Stomach (tissue), 9 donors: Measurements from ENCODE around the gene GORASP1. TPM values are rescaled to one million over a fixed set of nuclear protein-coding genes. Genes with fewer than 3 reads are reported as not detected.

ENCODE experiments used
- DNase-seq, 2 donors: peaks; one replicate each; pipeline versions ENCODE4 v3.0.0 to v3.0.0-alpha.2; 2013 to 2019
- H3K27ac ChIP-seq, 5 donors: fragments of 200-600 bp in 4 of 5; sonication (generic) in 4 of 5; one replicate each; pipeline ENCODE4 v1.5.1; 2013 to 2019; ENCODE audit warnings: mild to moderate bottlenecking in 1 of 5, moderate library complexity in 1 of 5
- H3K27me3 ChIP-seq, 3 donors: fragments of 200-600 bp; sonication (generic); one replicate each; pipeline ENCODE4 v1.5.1; 2017 to 2019; ENCODE audit warnings: mixed run types in 1 of 3
- H3K36me3 ChIP-seq, 4 donors: fragments of 200-600 bp; sonication (generic); 1 replicate in 3 of 4; 2 replicates in 1 of 4; pipeline ENCODE4 v1.5.1; 2016 to 2019
- H3K4me1 ChIP-seq, 4 donors: fragments of 200-600 bp; sonication (generic); one replicate each; pipeline ENCODE4 v1.5.1; 2016 to 2019
- H3K4me3 ChIP-seq, 4 donors: fragments of 200-600 bp; sonication (generic) in 3 of 4; one replicate each; pipeline ENCODE4 v1.5.1; 2016 to 2019; ENCODE audit warnings: mild to moderate bottlenecking in 1 of 4
- H3K9me3 ChIP-seq, 4 donors: fragments of 200-600 bp; sonication (generic); one replicate each; pipeline ENCODE4 v1.5.1; 2016 to 2019
- EP300 ChIP-seq: sonication (generic); formaldehyde crosslinking; IDR thresholded peaks from one replicate; pipeline ENCODE4 v1.6.1; 2017; ENCODE audit warnings: antibody characterized with exemption
- POLR2A ChIP-seq, 4 donors: fragments of 450-650 bp; IDR thresholded peaks; one replicate each; pipeline ENCODE4 v1.6.1; 2016; ENCODE audit warnings: antibody characterized with exemption in 4 of 4, control low read depth in 2 of 4, mild to moderate bottlenecking in 1 of 4, moderate library complexity in 1 of 4
- POLR2AphosphoS5 ChIP-seq, 3 donors: sonication (generic); formaldehyde crosslinking; IDR thresholded peaks; one replicate each; pipeline ENCODE4 v1.6.1; 2016; ENCODE audit warnings: antibody characterized with exemption in 3 of 3
- WGBS, 5 donors: extraction: QIAGEN DNeasy Blood & Tissue Kit in 3 of 5; methylation state at CpG; one replicate each; pipeline versions ENCODE4 v1.1.5 to v1.1.7; 2013 to 2018; 5-methylcytosine and 5-hydroxymethylcytosine counted together
- intact Hi-C: fragments of 100-400 bp; cut with DNase I; formaldehyde crosslinking; loops from one replicate; pipeline ENCODE4 v1.15.1; 2023; ENCODE audit warnings: low total_unique reads
- polyA plus RNA-seq, 3 donors: library from polyadenylated mRNA; stranded (reverse); fragments of 200-250 nt; gene quantifications; one replicate each; pipeline ENCODE4 v1.2.3, GENCODE V29; 2013
- total RNA-seq, 5 donors: library from RNA; depleted of rRNA; stranded (reverse); fragments of >200 nt; gene quantifications; one replicate each; pipeline versions ENCODE4 v1.1.0 to v1.2.3, GENCODE V29; 2014 to 2016
- TF ChIP-seq, protein P1 (sequence below), 7 experiments: fragments of 450-650 bp in 4 of 7; fragments of 200-600 bp in 3 of 7; sonication (generic) in 3 of 7; IDR thresholded peaks; one replicate each; pipeline ENCODE4 v1.5.1; 2016 to 2019; ENCODE audit warnings: antibody characterized with exemption in 7 of 7, control low read depth in 2 of 7, mild to moderate bottlenecking in 1 of 7
- donor health status: healthy with polysubstance abuse.
- donor health status: Bipolar disorder and iron deficiency.
- donor health status: healthy.

Gene GORASP1
- total and polyA plus RNA-seq, 8 donors: 9.3 to 68.7 (median 42.5) TPM

DNA sequence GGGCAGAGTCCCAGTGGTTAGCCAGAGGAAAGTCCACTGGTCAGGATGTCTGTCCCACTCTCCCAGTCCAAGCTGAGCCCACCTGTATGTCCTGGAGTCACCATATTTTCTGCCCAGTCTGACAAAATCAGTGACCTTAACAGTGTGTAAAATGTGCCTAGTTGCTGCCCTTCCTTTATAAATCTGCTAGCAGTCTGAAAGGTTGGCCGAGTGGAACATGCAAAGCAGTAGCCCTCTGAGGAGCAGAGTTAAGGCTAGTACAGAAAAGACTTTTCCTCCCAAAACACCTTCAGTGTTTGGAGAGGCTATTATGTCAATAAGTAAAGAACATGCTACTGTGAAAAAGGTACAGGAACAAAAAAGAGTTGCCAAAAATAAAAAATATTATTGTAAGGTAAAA lies 15.4 kb upstream of the GORASP1 start:
- Histone ChIP-seq H3K4me3 (no peak overlapping the region), H3K4me1 (peaks cover 16 to 23% (median 18%) of the 10 kb centered on the region in 4 donors), H3K36me3 (peaks cover 0 to 36% (median 24%) of the 10 kb centered on the region in 4 donors), H3K27me3 (no peaks in the 10 kb centered on the region), H3K9me3 (no peaks in the 10 kb centered on the region), H3K27ac (no peak overlapping the region)
- no peak for DNase-seq
- TF ChIP-seq POLR2AphosphoS5 (IDR thresholded peaks at IDR 0.05): no peak
- TF ChIP-seq EP300: no peak
- TF ChIP-seq, protein P1, sequence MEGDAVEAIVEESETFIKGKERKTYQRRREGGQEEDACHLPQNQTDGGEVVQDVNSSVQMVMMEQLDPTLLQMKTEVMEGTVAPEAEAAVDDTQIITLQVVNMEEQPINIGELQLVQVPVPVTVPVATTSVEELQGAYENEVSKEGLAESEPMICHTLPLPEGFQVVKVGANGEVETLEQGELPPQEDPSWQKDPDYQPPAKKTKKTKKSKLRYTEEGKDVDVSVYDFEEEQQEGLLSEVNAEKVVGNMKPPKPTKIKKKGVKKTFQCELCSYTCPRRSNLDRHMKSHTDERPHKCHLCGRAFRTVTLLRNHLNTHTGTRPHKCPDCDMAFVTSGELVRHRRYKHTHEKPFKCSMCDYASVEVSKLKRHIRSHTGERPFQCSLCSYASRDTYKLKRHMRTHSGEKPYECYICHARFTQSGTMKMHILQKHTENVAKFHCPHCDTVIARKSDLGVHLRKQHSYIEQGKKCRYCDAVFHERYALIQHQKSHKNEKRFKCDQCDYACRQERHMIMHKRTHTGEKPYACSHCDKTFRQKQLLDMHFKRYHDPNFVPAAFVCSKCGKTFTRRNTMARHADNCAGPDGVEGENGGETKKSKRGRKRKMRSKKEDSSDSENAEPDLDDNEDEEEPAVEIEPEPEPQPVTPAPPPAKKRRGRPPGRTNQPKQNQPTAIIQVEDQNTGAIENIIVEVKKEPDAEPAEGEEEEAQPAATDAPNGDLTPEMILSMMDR (IDR thresholded peaks at IDR 0.05): no peak
- TF ChIP-seq POLR2A (IDR thresholded peaks at IDR 0.05): no peak
- intact Hi-C loops: loop anchor here (5.0 kb wide), 1 partner anchor 169 kb away; no protein-coding TSS in a partner anchor
- WGBS, 5 donors: 70 to 92% (median 84%) methylated on average over 1 of the region's 1 CpG

DNA sequence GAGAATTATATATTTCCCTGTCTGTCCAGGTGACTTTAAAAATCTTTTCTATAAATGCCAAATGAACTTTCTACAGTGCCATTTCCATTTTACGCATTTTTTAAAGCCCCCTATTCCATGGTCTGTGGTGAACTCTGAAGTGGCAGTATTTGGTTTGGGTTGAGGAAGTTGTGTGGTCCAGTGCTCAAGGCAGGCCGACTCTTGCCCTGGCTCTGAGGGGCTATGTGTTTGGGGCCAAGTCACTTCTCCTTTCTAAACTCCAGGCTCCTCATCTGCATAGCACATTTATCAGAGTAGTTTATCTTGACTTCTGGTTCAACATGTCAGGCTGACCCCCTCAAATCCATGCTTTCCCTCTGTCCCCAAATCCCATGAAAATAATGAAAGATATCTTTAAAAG lies 14.2 kb upstream of the GORASP1 start:
- Histone ChIP-seq H3K4me1 (peaks cover 13 to 16% (median 14%) of the 10 kb centered on the region in 4 donors), H3K27me3 (no peaks in the 10 kb centered on the region), H3K36me3 (peaks cover 0 to 44% (median 27%) of the 10 kb centered on the region in 4 donors), H3K9me3 (no peaks in the 10 kb centered on the region), H3K27ac (no peak overlapping the region), H3K4me3 (no peak overlapping the region)
- DNase-seq: no peak
- WGBS, 5 donors: 84 to 93% (median 90%) methylated on average over 2 of the region's 2 CpGs
- intact Hi-C loops: loop anchor here (5.0 kb wide), 1 partner anchor 171 kb away; no protein-coding TSS in a partner anchor
- no peak for TF ChIP-seq POLR2A (IDR thresholded peaks at IDR 0.05)
- no peak for TF ChIP-seq POLR2AphosphoS5 (IDR thresholded peaks at IDR 0.05)

DNA sequence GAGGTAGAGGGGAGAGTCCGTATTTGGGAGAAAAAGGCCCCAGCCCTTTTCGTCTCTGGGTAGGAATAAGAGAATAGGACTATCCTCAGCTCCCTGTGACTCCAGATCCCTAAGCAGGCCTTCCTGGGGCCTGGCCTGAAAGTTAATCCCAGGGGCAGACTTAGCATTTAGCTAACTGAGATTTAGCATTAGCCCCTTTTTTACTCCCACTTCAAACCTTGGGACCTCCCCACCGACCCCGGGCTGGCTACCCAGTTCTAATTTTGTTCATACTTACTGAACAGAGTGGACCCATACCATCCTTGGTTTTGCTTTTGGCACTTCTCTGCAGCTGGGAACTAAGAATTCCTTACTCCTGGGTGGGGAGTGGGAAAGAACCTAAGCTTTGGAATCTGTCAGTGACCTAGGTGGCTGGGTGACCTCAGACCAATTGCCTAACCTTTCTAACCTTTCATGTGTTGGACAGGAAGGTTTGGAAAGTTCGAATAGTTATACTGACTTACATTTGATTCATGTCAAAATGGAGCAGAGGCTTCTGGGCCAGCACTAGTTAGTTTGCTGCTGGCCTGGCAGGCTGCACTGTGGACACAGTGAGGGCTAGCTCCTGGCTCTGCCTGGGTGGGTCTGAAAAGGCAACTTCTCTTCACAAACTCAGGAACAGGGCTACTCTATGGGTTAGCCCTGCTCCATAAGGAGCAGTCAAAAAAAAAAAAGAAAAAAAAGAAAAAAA lies 11.7 kb upstream of the GORASP1 start:
- intact Hi-C loops: no loop called here
- no peak for TF ChIP-seq POLR2AphosphoS5 (IDR thresholded peaks at IDR 0.05)
- TF ChIP-seq, protein P1 (IDR thresholded peaks at IDR 0.05): no peak
- no peak for TF ChIP-seq POLR2A (IDR thresholded peaks at IDR 0.05)
- no peak for TF ChIP-seq EP300
- H3K36me3 ChIP-seq: peaks cover 0 to 44% (median 29%) of the 10 kb centered on the region in 4 donors
- no peak overlapping the region for H3K4me3 ChIP-seq
- no peaks in the 10 kb centered on the region for H3K4me1 ChIP-seq
- H3K27ac ChIP-seq: no peak overlapping the region
- H3K27me3 ChIP-seq: no peaks in the 10 kb centered on the region
- H3K9me3 ChIP-seq: no peaks in the 10 kb centered on the region
- no peak for DNase-seq
- WGBS, 5 donors: 80 to 89% (median 84%) methylated on average over 5 of the region's 5 CpGs

DNA sequence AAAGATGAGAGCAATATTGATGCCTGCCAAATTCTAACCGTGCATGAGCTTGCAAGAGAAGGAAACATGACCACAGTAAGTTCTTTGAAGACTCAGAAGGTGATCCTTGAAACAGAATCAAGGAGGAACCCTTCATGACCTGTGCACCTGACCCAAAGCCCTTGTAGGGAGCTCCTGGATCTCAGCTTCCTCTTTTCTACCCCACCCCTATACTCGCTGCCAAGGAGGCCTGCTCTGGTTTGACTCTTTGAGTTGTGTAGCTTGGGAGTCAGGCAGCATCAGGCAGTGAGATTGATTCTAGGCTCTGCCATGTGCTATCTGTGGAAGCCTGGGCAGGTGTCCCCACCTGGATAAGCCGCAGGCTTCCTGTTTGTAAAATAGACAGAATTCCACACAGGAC lies 10.7 kb upstream of the GORASP1 start:
- Histone ChIP-seq H3K4me1 (no peaks in the 10 kb centered on the region), H3K4me3 (no peak overlapping the region), H3K36me3 (peaks cover 0 to 44% (median 29%) of the 10 kb centered on the region in 4 donors), H3K27ac (no peak overlapping the region), H3K9me3 (no peaks in the 10 kb centered on the region), H3K27me3 (no peaks in the 10 kb centered on the region)
- WGBS, 5 donors: 67 to 83% (median 73%) methylated on average over 3 of the region's 3 CpGs
- DNase-seq: no peak
- intact Hi-C loops: no loop called here
- TF ChIP-seq POLR2AphosphoS5 (IDR thresholded peaks at IDR 0.05) (no peak), POLR2A (IDR thresholded peaks at IDR 0.05) (no peak), EP300 (no peak)
- TF ChIP-seq, protein P1 (IDR thresholded peaks at IDR 0.05): no peak

DNA sequence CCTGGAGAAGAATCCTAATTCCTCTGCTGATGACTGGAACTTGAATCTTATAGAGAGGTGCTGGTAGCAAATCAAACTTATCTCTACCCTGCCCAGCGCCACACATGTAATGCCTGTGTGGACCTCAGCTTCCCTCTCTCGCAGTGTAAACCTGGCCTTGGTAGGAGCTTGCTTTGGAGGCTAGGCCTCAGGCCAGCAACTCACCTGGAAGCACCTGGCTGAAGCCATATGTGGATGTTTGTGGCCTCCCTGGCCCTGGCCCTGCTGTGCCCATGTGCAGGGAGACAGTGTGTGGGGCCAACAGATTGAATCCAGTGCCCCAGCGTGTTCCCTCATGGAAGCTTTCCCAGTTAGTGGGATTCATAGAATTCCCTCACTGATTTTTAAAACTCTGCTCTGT lies 8.4 kb upstream of the GORASP1 start:
- Histone ChIP-seq H3K27ac (no peak overlapping the region), H3K9me3 (no peaks in the 10 kb centered on the region), H3K27me3 (no peaks in the 10 kb centered on the region), H3K4me1 (no peaks in the 10 kb centered on the region), H3K4me3 (no peak overlapping the region), H3K36me3 (peaks cover 0 to 57% (median 26%) of the 10 kb centered on the region in 4 donors)
- intact Hi-C loops: no loop called here
- WGBS, 5 donors: 82 to 92% (median 87%) methylated on average over 3 of the region's 3 CpGs
- no peak for DNase-seq
- TF ChIP-seq EP300 (no peak), POLR2AphosphoS5 (IDR thresholded peaks at IDR 0.05) (no peak), POLR2A (IDR thresholded peaks at IDR 0.05) (no peak)
- TF ChIP-seq, protein P1 (IDR thresholded peaks at IDR 0.05): no peak
